ENCODE measurements around the gene BRMS1.

DNA sequence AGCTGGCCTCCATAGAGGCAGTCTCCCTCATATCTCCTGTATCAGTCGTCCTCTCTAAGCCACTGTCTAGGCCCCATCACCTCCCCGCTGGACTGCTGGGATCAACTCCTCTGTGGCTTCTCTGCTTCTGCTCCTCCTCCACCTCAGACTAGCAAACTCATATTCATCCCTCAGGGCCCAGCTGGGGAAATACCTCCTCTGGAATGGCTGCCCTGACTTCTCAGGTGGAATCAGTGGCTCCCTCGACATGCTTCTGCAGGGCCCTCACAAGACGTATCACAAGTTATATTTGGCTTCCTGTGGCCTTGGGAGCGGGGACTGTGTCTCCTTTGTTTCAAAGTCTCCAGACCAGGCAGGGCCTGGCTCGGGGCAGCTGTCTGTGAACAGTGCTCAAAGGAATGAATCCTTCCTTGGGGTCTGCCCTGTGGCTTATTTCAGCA lies 16.6 kb upstream of the BRMS1 start:
- TF ChIP-seq, protein P1, sequence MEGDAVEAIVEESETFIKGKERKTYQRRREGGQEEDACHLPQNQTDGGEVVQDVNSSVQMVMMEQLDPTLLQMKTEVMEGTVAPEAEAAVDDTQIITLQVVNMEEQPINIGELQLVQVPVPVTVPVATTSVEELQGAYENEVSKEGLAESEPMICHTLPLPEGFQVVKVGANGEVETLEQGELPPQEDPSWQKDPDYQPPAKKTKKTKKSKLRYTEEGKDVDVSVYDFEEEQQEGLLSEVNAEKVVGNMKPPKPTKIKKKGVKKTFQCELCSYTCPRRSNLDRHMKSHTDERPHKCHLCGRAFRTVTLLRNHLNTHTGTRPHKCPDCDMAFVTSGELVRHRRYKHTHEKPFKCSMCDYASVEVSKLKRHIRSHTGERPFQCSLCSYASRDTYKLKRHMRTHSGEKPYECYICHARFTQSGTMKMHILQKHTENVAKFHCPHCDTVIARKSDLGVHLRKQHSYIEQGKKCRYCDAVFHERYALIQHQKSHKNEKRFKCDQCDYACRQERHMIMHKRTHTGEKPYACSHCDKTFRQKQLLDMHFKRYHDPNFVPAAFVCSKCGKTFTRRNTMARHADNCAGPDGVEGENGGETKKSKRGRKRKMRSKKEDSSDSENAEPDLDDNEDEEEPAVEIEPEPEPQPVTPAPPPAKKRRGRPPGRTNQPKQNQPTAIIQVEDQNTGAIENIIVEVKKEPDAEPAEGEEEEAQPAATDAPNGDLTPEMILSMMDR (conservative IDR thresholded peaks at IDR 0.05; ENCODE audit: low read depth in 2 of 2) = no peak
- TF ChIP-seq ZNF331 (CRISPR knock-in tag; IDR thresholded peaks at IDR 0.05; ENCODE audit: low read depth) (no peak), EZH2 (IDR thresholded peaks at IDR 0.05; ENCODE audit: low read depth, unreplicated experiment) (no peak), EZH2phosphoT487 (IDR thresholded peaks at IDR 0.05; ENCODE audit: unreplicated experiment) (no peak), POLR2AphosphoS5 (IDR thresholded peaks at IDR 0.05; ENCODE audit: low read depth) (peak; percentile 57; the same call in 1 of the 2 replicates), CREB1 (CRISPR knock-in tag; IDR thresholded peaks at IDR 0.05; ENCODE audit: low read depth) (no peak), JUNB (IDR thresholded peaks at IDR 0.05; ENCODE audit: unreplicated experiment) (no peak), NANOG (IDR thresholded peaks at IDR 0.05; ENCODE audit: borderline replicate concordance) (no peak)
- TF ChIP-seq, protein P2, sequence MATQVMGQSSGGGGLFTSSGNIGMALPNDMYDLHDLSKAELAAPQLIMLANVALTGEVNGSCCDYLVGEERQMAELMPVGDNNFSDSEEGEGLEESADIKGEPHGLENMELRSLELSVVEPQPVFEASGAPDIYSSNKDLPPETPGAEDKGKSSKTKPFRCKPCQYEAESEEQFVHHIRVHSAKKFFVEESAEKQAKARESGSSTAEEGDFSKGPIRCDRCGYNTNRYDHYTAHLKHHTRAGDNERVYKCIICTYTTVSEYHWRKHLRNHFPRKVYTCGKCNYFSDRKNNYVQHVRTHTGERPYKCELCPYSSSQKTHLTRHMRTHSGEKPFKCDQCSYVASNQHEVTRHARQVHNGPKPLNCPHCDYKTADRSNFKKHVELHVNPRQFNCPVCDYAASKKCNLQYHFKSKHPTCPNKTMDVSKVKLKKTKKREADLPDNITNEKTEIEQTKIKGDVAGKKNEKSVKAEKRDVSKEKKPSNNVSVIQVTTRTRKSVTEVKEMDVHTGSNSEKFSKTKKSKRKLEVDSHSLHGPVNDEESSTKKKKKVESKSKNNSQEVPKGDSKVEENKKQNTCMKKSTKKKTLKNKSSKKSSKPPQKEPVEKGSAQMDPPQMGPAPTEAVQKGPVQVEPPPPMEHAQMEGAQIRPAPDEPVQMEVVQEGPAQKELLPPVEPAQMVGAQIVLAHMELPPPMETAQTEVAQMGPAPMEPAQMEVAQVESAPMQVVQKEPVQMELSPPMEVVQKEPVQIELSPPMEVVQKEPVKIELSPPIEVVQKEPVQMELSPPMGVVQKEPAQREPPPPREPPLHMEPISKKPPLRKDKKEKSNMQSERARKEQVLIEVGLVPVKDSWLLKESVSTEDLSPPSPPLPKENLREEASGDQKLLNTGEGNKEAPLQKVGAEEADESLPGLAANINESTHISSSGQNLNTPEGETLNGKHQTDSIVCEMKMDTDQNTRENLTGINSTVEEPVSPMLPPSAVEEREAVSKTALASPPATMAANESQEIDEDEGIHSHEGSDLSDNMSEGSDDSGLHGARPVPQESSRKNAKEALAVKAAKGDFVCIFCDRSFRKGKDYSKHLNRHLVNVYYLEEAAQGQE (IDR thresholded peaks at IDR 0.05; ENCODE audit: unreplicated experiment) = no peak

All from GM23338 (cell line).